MCF 10A (cell line): ENCODE data around the gene MCTP2. TPM values are rescaled to one million over a fixed set of nuclear protein-coding genes. Genes with fewer than 3 reads are reported as not detected.
A peak's percentile ranks its signal among the peaks of the same experiment; 100 is the strongest.
"Not testable (repeated sequence)": the region's sequence is repeated elsewhere in the genome, so short reads cannot be mapped to it uniquely, and the experiment has no call there.

ENCODE experiments used
- BruUV-seq: library from RNA; stranded (reverse); fragments of 400-500 nt; replicated peaks from 2 replicates; lab custom pipeline; 2021; lab: Mats Ljungman, UMichigan
- CTCF ChIA-PET: fragments of 300-600 bp; sonication (Branson Sonifier 250); formaldehyde crosslinking; extraction: SDS; loops from one replicate; lab custom pipeline; 2021; ENCODE audit warnings: antibody characterized with exemption, inconsistent platforms; lab: Yijun Ruan, JAX
- POLR2A ChIA-PET: fragments of 300-600, 350-650 bp; sonication (Branson Sonifier 250); formaldehyde crosslinking; extraction: SDS; loops from one replicate; lab custom pipeline; 2020; ENCODE audit warnings: antibody characterized with exemption, inconsistent platforms; lab: Yijun Ruan, JAX
- DNase-seq: peaks from one replicate; pipeline ENCODE4 v3.0.0-alpha.2; 2018; ENCODE audit not compliant: unreplicated experiment
- H3K27ac Mint-ChIP-seq: one replicate; pipeline ENCODE4 v1.8.0; 2022; ENCODE audit warnings: mild to moderate bottlenecking, low read depth, mixed read lengths; ENCODE audit not compliant: unreplicated experiment
- H3K27me3 Mint-ChIP-seq: one replicate; pipeline ENCODE4 v1.8.0; 2022; ENCODE audit warnings: mixed read lengths; ENCODE audit not compliant: insufficient read depth, unreplicated experiment
- H3K36me3 Mint-ChIP-seq: one replicate; pipeline ENCODE4 v1.8.0; 2022; ENCODE audit warnings: mild to moderate bottlenecking, moderate library complexity, mixed read lengths; ENCODE audit not compliant: insufficient read depth, unreplicated experiment
- H3K4me1 Mint-ChIP-seq: one replicate; pipeline ENCODE4 v1.8.0; 2022; ENCODE audit warnings: mixed read lengths; ENCODE audit not compliant: insufficient read depth, unreplicated experiment
- H3K4me3 Mint-ChIP-seq: one replicate; pipeline ENCODE4 v1.8.0; 2022; ENCODE audit warnings: mild to moderate bottlenecking, moderate library complexity, mixed read lengths; ENCODE audit not compliant: unreplicated experiment
- H3K9me3 Mint-ChIP-seq: one replicate; pipeline ENCODE4 v1.8.0; 2022; ENCODE audit warnings: mixed read lengths; ENCODE audit not compliant: unreplicated experiment
- CTCF ChIP-seq: fragments of 200-600 bp; IDR thresholded peaks from one replicate; pipeline ENCODE4 v1.8.0; 2022; ENCODE audit warnings: antibody characterized with exemption, mild to moderate bottlenecking; ENCODE audit not compliant: unreplicated experiment
- intact Hi-C: fragments of 100-400 bp; cut with micrococcal nuclease; formaldehyde crosslinking; loops from 2 replicates; pipeline ENCODE4 v1.14.1; 2022
- total RNA-seq: library from RNA; stranded (reverse); gene quantifications from 2 replicates; pipeline ENCODE4 v1.2.3, GENCODE V29; 2022

MCTP2 gene
- total RNA-seq, 1 experiment from 2014 or later: 25.7 TPM

- TF ChIP-seq CTCF: no peak
- H3K27ac Mint-ChIP-seq: no peak overlapping the region
- CTCF ChIA-PET: no interaction called here
- intact Hi-C loops: no loop called here
- no peaks in the 10 kb centered on the region for H3K36me3 Mint-ChIP-seq
- H3K9me3 Mint-ChIP-seq: peaks cover 11% of the 10 kb centered on the region
- no peak for DNase-seq
- no TSS peak for BruUV-seq
- POLR2A ChIA-PET: interaction anchor here (1.1 kb wide), 1 partner anchor 73 kb away, joined by 3 read pairs; no protein-coding TSS in a partner anchor
- H3K4me3 Mint-ChIP-seq: no peak overlapping the region
- H3K27me3 Mint-ChIP-seq: no peaks in the 10 kb centered on the region
- peaks cover 15% of the 10 kb centered on the region for H3K4me1 Mint-ChIP-seq
Measured at GRCh38 chr15:94485148-94485719, 253.9 kb downstream of the MCTP2 start.

- no peak for DNase-seq
- intact Hi-C loops: no loop called here
- Mint-ChIP-seq H3K9me3 (peaks cover 6% of the 10 kb centered on the region), H3K27me3 (no peaks in the 10 kb centered on the region), H3K4me3 (no peak overlapping the region), H3K27ac (peak overlapping the region; percentile 5), H3K36me3 (no peaks in the 10 kb centered on the region), H3K4me1 (peaks cover 16% of the 10 kb centered on the region)
- ChIA-PET POLR2A (interaction anchor here (0.8 to 1.5 kb wide), 2 partner anchors 16 to 17 kb away, joined by 3 to 4 read pairs; no protein-coding TSS in a partner anchor), CTCF (no interaction called here)
- TF ChIP-seq CTCF: no peak
- BruUV-seq: no TSS peak
Measured at GRCh38 chr15:94487635-94488034, 256.3 kb downstream of the MCTP2 start.

- intact Hi-C loops: no loop called here
- ChIA-PET CTCF (interaction anchor here (0.6 to 0.7 kb wide), 2 partner anchors 13 to 55 kb away, joined by 3 read pairs; no protein-coding TSS in a partner anchor), POLR2A (interaction anchor here (0.6 kb wide), 1 partner anchor 45 kb away, joined by 3 read pairs; no protein-coding TSS in a partner anchor)
- Mint-ChIP-seq H3K4me3 (no peak overlapping the region), H3K36me3 (peaks cover 5% of the 10 kb centered on the region), H3K9me3 (peaks cover 4% of the 10 kb centered on the region), H3K27ac (peak overlapping the region; percentile 18), H3K27me3 (no peaks in the 10 kb centered on the region), H3K4me1 (peaks cover 24% of the 10 kb centered on the region)
- TF ChIP-seq CTCF: no peak
- DNase-seq: no peak
- BruUV-seq: no TSS peak
Measured at GRCh38 chr15:94493176-94493575, 261.8 kb downstream of the MCTP2 start.

GRCh38 chr15:94493586-94493985 lies 262.2 kb downstream of the MCTP2 start:
- CTCF ChIA-PET: interaction anchor here (0.6 to 0.7 kb wide), 2 partner anchors 12 to 56 kb away, joined by 3 read pairs; no protein-coding TSS in a partner anchor
- H3K4me1 Mint-ChIP-seq: peaks cover 24% of the 10 kb centered on the region
- H3K36me3 Mint-ChIP-seq, H3K4me3 Mint-ChIP-seq, DNase-seq, H3K27me3 Mint-ChIP-seq, intact Hi-C loops, BruUV-seq, H3K9me3 Mint-ChIP-seq: not testable (repeated sequence)
- peak overlapping the region; percentile 18 for H3K27ac Mint-ChIP-seq
- POLR2A ChIA-PET: interaction anchor here (1.5 kb wide), 1 partner anchor 19 kb away, joined by 3 read pairs; no protein-coding TSS in a partner anchor
